HL-60 (cell line): ENCODE data around the gene CRYZ.

ENCODE experiments used
- POLR2AphosphoS5 ChIP-seq: IDR thresholded peaks from 2 replicates; pipeline ENCODE4 v1.6.1; 2012; ENCODE audit warnings: low read depth
- TF ChIP-seq, protein P1 (sequence below): IDR thresholded peaks from one replicate; pipeline ENCODE4 v1.5.1; 2011; ENCODE audit warnings: low read length, control low read depth, inconsistent platforms; ENCODE audit not compliant: insufficient read depth

DNA sequence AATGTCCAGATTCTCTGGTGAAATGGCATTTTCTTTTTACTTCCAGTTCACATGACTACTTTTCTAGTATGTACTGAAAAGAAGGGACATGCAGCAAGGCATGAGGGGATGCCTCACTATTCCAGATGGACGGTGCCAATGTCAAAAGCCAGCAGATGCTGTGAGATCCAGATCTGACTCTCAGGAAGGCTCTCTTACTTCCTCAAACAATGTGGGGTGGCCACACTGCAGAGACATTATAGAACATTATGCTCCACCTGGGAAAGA is 17.7 kb downstream of the CRYZ start:
- TF ChIP-seq, protein P1, sequence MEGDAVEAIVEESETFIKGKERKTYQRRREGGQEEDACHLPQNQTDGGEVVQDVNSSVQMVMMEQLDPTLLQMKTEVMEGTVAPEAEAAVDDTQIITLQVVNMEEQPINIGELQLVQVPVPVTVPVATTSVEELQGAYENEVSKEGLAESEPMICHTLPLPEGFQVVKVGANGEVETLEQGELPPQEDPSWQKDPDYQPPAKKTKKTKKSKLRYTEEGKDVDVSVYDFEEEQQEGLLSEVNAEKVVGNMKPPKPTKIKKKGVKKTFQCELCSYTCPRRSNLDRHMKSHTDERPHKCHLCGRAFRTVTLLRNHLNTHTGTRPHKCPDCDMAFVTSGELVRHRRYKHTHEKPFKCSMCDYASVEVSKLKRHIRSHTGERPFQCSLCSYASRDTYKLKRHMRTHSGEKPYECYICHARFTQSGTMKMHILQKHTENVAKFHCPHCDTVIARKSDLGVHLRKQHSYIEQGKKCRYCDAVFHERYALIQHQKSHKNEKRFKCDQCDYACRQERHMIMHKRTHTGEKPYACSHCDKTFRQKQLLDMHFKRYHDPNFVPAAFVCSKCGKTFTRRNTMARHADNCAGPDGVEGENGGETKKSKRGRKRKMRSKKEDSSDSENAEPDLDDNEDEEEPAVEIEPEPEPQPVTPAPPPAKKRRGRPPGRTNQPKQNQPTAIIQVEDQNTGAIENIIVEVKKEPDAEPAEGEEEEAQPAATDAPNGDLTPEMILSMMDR, result no peak
- TF ChIP-seq POLR2AphosphoS5, result no peak
